Stomach (tissue), 19 donors: ENCODE results near the gene VWA7. TPM values are rescaled to one million over a fixed set of nuclear protein-coding genes. Genes with fewer than 3 reads are reported as not detected.
"Not testable (repeated sequence)": the region's sequence is repeated elsewhere in the genome, so short reads cannot be mapped to it uniquely, and the experiment has no call there.

ENCODE experiments used
- DNase-seq, 2 donors: peaks; one replicate each; pipeline versions ENCODE4 v3.0.0 to v3.0.0-alpha.2; 2013 to 2019
- H3K27ac ChIP-seq, 5 donors: fragments of 200-600 bp in 4 of 5; sonication (generic) in 4 of 5; one replicate each; pipeline ENCODE4 v1.5.1; 2013 to 2019; ENCODE audit warnings: mild to moderate bottlenecking in 1 of 5, moderate library complexity in 1 of 5
- H3K27me3 ChIP-seq, 3 donors: fragments of 200-600 bp; sonication (generic); one replicate each; pipeline ENCODE4 v1.5.1; 2017 to 2019; ENCODE audit warnings: mixed run types in 1 of 3
- H3K36me3 ChIP-seq, 4 donors: fragments of 200-600 bp; sonication (generic); 1 replicate in 3 of 4; 2 replicates in 1 of 4; pipeline ENCODE4 v1.5.1; 2016 to 2019
- H3K4me1 ChIP-seq, 4 donors: fragments of 200-600 bp; sonication (generic); one replicate each; pipeline ENCODE4 v1.5.1; 2016 to 2019
- H3K4me3 ChIP-seq, 4 donors: fragments of 200-600 bp; sonication (generic) in 3 of 4; one replicate each; pipeline ENCODE4 v1.5.1; 2016 to 2019; ENCODE audit warnings: mild to moderate bottlenecking in 1 of 4
- H3K9me3 ChIP-seq, 4 donors: fragments of 200-600 bp; sonication (generic); one replicate each; pipeline ENCODE4 v1.5.1; 2016 to 2019
- CTCF ChIP-seq, 7 experiments: fragments of 450-650 bp in 4 of 7; fragments of 200-600 bp in 3 of 7; sonication (generic) in 3 of 7; IDR thresholded peaks; one replicate each; pipeline ENCODE4 v1.5.1; 2016 to 2019; ENCODE audit warnings: antibody characterized with exemption in 7 of 7, control low read depth in 2 of 7, mild to moderate bottlenecking in 1 of 7
- EP300 ChIP-seq: sonication (generic); formaldehyde crosslinking; IDR thresholded peaks from one replicate; pipeline ENCODE4 v1.6.1; 2017; ENCODE audit warnings: antibody characterized with exemption
- POLR2A ChIP-seq, 4 donors: fragments of 450-650 bp; IDR thresholded peaks; one replicate each; pipeline ENCODE4 v1.6.1; 2016; ENCODE audit warnings: antibody characterized with exemption in 4 of 4, control low read depth in 2 of 4, mild to moderate bottlenecking in 1 of 4, moderate library complexity in 1 of 4
- POLR2AphosphoS5 ChIP-seq, 3 donors: sonication (generic); formaldehyde crosslinking; IDR thresholded peaks; one replicate each; pipeline ENCODE4 v1.6.1; 2016; ENCODE audit warnings: antibody characterized with exemption in 3 of 3
- WGBS, 5 donors: extraction: QIAGEN DNeasy Blood & Tissue Kit in 3 of 5; methylation state at CpG; one replicate each; pipeline versions ENCODE4 v1.1.5 to v1.1.7; 2013 to 2018; 5-methylcytosine and 5-hydroxymethylcytosine counted together
- intact Hi-C: fragments of 100-400 bp; cut with DNase I; formaldehyde crosslinking; loops from one replicate; pipeline ENCODE4 v1.15.1; 2023; ENCODE audit warnings: low total_unique reads
- long read RNA-seq, 10 donors: transcript quantifications; one replicate each; lab custom pipeline, GENCODE V29; 2026
- polyA plus RNA-seq, 3 donors: library from polyadenylated mRNA; stranded (reverse); fragments of 200-250 nt; gene quantifications; one replicate each; pipeline ENCODE4 v1.2.3, GENCODE V29; 2013
- total RNA-seq, 5 donors: library from RNA; depleted of rRNA; stranded (reverse); fragments of >200 nt; gene quantifications; one replicate each; pipeline versions ENCODE4 v1.1.0 to v1.2.3, GENCODE V29; 2014 to 2016
- donor health status: healthy with polysubstance abuse.
- donor health status: Bipolar disorder and iron deficiency.
- donor health status: healthy.

Gene VWA7
- total RNA-seq (10 to 100 TPM in 1 of 5 donors, 1 to 10 TPM in 3, not detected in 1; 4.2 to 18.3 (median 7.5) TPM), polyA plus RNA-seq (1 to 10 TPM; 1.3 to 1.4 (median 1.4) TPM)
- long read RNA-seq, donor 1, result 0 reads
- long read RNA-seq, donor 2, partial matches to known transcripts, result 0 of 1 reads
- long read RNA-seq, donor 2, other reads (novel, unspliced or antisense), result 0 of 1 reads
- long read RNA-seq, donor 3, partial matches to known transcripts, result 6 of 7 reads
- long read RNA-seq, donor 3, other reads (novel, unspliced or antisense), result 0 of 7 reads
- long read RNA-seq, donor 4, result 0 reads
- long read RNA-seq, donor 5, result 0 reads
- long read RNA-seq, donor 6, result 0 reads
- long read RNA-seq, donor 7, result 0 reads
- long read RNA-seq, donor 8, result 0 reads
- long read RNA-seq, donor 9, result 0 reads
- long read RNA-seq, donor 10, result 0 reads

- Histone ChIP-seq H3K9me3 (no peaks in the 10 kb centered on the region), H3K4me1 (peaks cover 28 to 44% (median 35%) of the 10 kb centered on the region in 4 donors), H3K27ac (peak within 1 kb of the TSS; percentile 78 to 90 (median 84)), H3K36me3 (peaks cover 32 to 44% (median 43%) of the 10 kb centered on the region in 4 donors), H3K27me3 (no peaks in the 10 kb centered on the region), H3K4me3 (peak within 1 kb of the TSS in 2 of 4 donors; percentile 1 to 24)
- TF ChIP-seq POLR2A (IDR thresholded peaks at IDR 0.05) (peak in 1 of 4 donors; percentile 34), CTCF (IDR thresholded peaks at IDR 0.05) (no peak), POLR2AphosphoS5 (IDR thresholded peaks at IDR 0.05) (peak in 1 of 3 donors; percentile 83), EP300 (no peak)
- intact Hi-C loops, result no loop called here
- WGBS, 5 donors, result 0 to 15% (median 11%) methylated on average over 3 to 15 of the region's 15 CpGs
- peak; percentile 89 to 94 for DNase-seq
These were observed at the start of gene VWA7 for GRCh38 chr6:31776989-31777666. VWA7 (minus strand) TSS chr6:31777328; CDS start chr6:31776779, 549 bp downstream.

- peaks cover 38 to 65% (median 52%) of the 10 kb centered on the region in 4 donors for H3K4me1 ChIP-seq
- TF ChIP-seq EP300 (no peak), CTCF (IDR thresholded peaks at IDR 0.05) (no peak), POLR2A (IDR thresholded peaks at IDR 0.05) (no peak), POLR2AphosphoS5 (IDR thresholded peaks at IDR 0.05) (peak in 1 of 3 donors; percentile 83)
- peak overlapping the region; percentile 40 to 71 (median 66) for H3K4me3 ChIP-seq
- H3K36me3 ChIP-seq, result no peaks in the 10 kb centered on the region
- H3K27ac ChIP-seq, result peak overlapping the region; percentile 89 to 99 (median 98)
- no peaks in the 10 kb centered on the region for H3K27me3 ChIP-seq
- H3K9me3 ChIP-seq, result no peaks in the 10 kb centered on the region
- intact Hi-C loops, result no loop called here
- DNase-seq, result peak; percentile 91 to 95
- WGBS, 5 donors, result 0 to 2% (median 1%) methylated on average over 13 of the region's 13 CpGs
These were observed 49.7 kb upstream of the VWA7 start for GRCh38 chr6:31826793-31827285.

GRCh38 chr6:31825553-31825952 lies 48.4 kb upstream of the VWA7 start:
- Histone ChIP-seq H3K36me3 (no peaks in the 10 kb centered on the region), H3K27ac (peak overlapping the region; percentile 89 to 99 (median 98)), H3K4me3 (no peak overlapping the region), H3K9me3 (no peaks in the 10 kb centered on the region), H3K27me3 (no peaks in the 10 kb centered on the region), H3K4me1 (peaks cover 31 to 61% (median 51%) of the 10 kb centered on the region in 4 donors)
- 31 to 53% (median 39%) methylated on average over 4 of the region's 4 CpGs for WGBS, 5 donors
- TF ChIP-seq EP300, result no peak
- TF ChIP-seq POLR2AphosphoS5 (IDR thresholded peaks at IDR 0.05), result no peak
- TF ChIP-seq CTCF (IDR thresholded peaks at IDR 0.05), result no peak
- TF ChIP-seq POLR2A (IDR thresholded peaks at IDR 0.05), result no peak
- DNase-seq, result no peak
- intact Hi-C loops, result no loop called here

GRCh38 chr6:31823592-31824196 lies 46.6 kb upstream of the VWA7 start:
- H3K9me3 ChIP-seq, H3K36me3 ChIP-seq, H3K4me3 ChIP-seq, DNase-seq, intact Hi-C loops, H3K27me3 ChIP-seq: not testable (repeated sequence)
- Histone ChIP-seq H3K4me1 (peaks cover 49 to 76% (median 69%) of the 10 kb centered on the region in 4 donors), H3K27ac (peak overlapping the region; percentile 30 to 99 (median 98))
- 78 to 90% (median 88%) methylated on average over 9 of the region's 9 CpGs for WGBS, 5 donors
